ENCODE results near the gene IL1RAP. TPM values are rescaled to one million over a fixed set of nuclear protein-coding genes. Genes with fewer than 3 reads are reported as not detected.

IL1RAP gene
- polyA plus RNA-seq, 4 donors, result 15.8 to 36.9 (median 21.1) TPM

DNA sequence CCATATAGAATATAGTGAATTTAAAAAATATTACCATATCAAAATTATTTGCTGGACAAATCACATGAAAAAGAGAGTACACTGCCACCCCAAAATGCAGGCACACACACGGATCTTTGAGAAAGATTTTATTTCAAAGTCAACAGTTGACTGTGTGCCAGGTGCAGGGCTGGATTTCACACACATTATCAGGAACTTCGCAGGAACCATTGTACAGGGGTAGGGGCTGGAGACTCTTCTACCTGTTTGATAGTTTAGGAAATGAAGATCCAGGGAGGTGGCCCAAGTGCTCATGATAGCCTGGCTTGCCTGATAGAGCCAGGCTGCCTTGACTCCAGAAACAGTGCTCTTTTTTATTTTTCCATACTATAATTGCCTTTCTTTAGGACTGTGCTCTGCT is 54.2 kb downstream of the IL1RAP start:
- no peak for DNase-seq (ENCODE audit: low read depth in 4 of 4, low spot score in 3 of 4)

DNA sequence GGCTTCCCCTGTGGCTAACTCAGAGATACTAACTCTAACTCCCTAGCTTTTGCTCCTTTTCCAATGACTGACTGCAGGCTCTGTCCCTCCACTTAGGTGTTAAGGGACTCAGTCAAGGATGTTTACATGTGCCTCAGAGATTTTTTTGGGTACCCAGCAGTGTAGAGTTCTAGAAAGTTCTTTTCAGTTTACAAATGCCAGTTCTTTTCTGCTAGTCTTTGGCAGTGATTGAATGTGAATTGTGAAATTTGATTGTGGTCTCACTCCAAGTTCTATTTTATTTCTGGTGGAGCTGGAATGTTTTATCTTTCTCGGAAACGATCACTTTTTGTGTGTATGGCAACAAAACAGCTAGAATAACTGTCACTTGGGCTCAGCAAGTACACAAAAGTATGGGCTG is 60.6 kb downstream of the IL1RAP start:
- no peak for DNase-seq (ENCODE audit: low read depth in 4 of 4, low spot score in 3 of 4)

DNA sequence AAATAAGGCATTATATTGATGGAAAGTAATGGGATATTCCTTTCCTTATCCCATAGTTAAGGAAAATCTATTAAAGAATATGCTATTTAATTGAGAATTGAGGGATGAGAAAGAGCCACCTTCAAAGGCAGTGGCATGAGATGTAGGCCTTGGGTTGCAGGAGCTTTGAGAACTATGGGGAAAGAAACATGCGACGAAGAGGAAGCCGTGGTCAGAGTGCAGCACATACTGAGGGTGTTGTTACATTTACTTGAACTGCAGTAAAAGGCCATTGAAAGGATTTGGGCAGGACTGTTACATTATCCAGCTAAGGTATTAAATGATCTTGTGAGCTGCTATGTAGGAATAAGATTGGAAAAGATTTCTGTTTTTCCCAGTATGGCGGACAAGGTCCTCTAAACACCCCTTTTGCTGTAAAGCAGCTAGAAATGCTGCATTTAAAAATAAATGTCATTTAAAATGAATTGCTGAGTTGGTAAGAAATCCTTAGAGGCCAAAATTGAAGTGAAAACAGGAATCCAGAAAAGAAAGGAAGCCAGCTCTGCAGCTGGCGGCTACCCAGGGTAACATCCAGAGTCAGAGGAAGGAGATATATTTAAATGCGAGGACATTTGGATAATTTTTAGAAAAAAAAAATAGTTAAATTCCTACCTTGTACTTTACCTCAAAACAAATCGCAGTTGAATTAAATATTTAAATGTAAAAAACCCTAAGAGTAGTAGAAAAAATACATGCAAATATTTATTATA is 61.7 kb downstream of the IL1RAP start:
- DNase-seq (ENCODE audit: low read depth in 4 of 4, low spot score in 3 of 4), result no peak

DNA sequence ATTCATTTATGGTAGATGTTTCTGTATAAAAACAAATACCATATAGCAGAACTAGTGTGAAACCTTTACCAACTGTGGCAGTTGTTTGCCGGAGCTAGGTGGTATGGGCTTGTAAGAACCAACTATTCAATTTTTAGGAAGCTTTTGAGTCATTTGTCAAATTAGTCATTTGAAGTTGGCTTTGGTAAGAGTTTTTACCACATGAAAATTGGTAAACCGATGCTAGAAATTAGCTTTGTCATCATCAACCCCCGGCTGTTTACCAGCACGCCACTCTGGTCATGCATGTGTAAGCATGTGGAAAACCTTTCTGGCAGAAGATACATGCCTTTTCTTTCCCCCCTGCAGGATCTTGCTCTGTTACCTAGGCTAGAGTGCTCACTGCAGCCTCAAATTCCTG is 63.3 kb downstream of the IL1RAP start:
- DNase-seq (ENCODE audit: low read depth in 4 of 4, low spot score in 3 of 4), result no peak

DNA sequence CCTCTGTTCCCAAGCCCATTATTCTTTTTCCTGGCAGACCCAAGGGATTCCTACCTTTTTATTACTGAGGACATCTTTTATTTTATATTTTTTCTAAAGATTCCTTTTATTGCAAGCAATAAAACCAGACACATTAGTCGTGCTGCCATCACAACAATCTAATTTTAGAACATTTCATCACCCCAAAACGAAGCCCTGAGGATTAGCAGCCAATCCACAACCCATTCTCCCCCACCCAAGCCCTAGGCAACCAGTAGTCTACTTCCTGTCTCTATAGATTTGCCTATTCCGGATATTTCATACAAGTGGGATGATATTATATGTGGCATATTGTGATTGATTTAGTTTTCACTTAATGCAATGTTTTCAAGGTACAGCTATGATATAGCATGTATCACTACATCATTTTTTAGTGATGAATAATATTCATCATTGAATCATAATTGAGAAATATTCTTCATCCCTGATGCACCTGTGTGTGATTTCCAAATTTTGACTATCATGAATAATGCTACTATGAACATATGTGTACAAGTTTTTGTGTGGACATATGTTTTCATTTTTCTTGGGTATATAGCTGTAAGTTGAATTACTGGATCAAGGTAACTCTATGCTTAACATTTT is 65.7 kb downstream of the IL1RAP start:
- no peak for DNase-seq (ENCODE audit: low read depth in 4 of 4, low spot score in 3 of 4)

DNA sequence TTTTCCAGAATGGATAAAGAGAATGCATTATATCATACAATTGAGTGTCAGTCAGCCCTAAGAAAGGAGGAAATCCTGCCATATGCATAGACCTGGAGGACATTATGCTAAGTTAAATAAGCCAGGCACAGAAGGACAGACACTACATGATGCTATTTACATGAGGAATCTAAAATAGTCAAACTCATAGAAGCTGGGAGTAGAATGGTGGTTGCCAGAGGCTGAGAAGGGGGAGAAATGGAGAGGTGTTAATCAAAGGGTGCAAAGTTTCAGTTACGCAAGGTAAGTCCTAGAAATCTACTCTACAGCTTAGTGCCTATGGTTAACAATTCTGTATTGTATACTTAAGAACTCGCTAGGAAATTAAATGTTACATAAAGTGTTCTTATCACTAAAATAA is 66.5 kb downstream of the IL1RAP start:
- no peak for DNase-seq (ENCODE audit: low read depth in 4 of 4, low spot score in 3 of 4)

DNA sequence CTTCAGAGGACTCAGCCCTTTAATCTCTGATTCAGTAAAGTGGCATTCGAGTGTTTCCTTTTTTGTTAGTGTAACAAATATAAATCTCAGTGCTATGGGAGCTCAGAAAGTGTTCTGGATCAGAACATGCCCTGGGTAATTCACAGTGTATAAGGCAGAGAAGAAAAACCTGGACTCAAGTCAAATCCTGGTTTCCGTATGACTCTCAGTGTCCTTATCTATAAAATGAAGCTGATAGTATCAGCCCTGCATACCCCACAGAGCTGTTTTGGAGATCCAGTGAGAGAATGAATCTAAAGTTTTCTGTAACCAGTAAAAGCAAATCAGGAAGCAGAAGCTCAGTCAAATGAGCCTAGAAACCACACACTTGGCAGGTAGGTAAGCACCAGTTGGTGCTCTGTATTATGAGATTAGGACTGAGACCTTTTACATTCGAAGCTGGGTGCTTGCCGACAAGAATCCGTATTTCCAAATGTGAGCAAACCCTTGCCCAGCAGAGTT is 67.2 kb downstream of the IL1RAP start:
- no peak for DNase-seq (ENCODE audit: low read depth in 4 of 4, low spot score in 3 of 4)

DNA sequence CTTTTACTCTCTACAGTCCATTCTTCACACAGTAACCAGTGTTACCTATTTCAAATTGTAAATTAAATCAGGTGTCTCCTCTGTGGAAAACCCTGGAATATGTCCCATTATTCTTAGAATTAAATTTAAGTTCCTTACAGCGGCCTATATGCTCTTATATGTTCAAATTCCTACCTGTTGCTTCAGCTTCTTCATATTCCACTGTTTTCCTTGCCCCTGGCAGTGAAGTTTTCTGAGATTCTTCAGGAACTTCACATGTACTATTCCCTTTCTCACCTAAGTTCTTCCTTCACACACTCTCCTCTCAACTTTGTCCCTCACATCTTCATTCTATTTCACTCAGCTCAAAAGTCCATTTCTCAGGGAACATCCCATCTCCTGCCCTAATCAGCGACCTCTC is 68.8 kb downstream of the IL1RAP start:
- no peak for DNase-seq (ENCODE audit: low read depth in 4 of 4, low spot score in 3 of 4)

DNA sequence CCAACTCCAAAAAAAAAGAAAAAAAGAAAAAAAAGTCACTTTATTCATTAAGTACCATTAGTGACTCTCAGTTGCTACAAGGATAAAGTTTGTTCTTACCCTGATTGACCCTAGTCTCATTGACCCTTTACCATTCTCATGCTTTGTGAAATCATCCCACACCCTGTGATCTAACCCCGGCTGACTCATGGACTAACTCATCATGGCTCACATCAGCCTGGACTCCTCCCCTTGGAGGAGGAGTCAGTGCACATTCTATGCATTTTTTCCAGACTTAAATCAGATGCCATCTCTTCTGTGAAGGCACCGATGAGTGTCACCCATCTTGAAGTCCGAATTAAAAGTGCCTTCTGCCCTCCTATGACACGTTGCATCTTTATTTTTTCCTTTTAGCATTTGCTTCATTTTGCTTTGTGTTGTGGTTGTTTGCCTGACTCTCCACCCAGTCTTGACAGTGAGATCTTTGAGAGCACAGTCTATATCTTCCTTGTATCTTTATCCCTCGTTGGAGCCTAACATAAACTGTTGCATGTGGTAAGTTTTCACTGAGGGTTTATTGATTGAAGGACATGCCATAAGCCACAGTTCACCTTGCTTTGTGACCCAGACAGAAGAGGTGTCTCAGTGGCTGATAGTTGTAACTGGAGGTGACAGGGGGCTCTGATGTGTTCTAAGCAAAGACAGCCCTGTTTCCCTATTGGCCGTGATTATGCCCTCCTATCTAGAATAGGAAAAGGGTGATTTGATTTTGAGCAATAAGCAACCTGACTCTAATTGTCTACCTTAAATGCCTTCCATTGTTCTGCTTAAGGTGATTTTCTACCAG is 72.1 kb downstream of the IL1RAP start:
- DNase-seq (ENCODE audit: low read depth in 4 of 4, low spot score in 3 of 4), result no peak

DNA sequence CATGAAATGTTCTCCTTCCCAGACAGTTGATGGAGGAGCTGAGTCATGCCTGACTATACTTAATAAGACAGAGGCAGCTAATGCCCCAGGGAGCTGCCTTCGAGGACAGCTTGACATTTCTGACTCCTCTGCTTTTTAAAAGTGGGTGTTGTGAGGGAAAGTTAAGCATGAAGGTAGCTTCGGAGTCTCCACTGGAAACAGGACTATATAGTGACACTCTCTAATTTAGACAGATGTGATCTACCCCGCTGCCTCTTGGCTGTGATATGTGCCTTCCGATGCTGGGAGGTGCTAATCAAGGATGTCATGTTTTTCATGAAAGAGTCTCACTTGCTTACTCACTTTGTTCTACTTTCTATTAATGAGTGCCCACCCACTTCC is 72.7 kb downstream of the IL1RAP start:
- DNase-seq (ENCODE audit: low read depth in 4 of 4, low spot score in 3 of 4), result no peak

DNA sequence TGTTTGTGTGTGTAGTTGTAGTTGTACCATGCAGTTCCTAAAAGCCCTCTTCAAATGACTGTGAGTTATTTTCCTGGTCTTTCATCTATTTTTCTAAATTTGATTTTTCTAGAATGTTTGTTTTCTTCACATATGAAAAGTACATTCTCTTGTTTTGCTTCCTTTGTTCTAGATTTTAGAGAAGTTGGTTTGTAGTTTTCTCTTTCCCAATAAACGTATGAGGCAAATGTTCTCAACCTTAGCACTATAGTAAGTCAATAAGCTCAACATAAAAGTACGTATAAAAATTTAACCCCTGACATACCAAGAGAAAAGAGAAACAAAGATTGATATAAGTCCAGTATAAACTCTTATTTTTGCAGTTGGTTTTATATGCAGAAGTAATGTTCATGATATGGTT is 74.7 kb downstream of the IL1RAP start:
- no peak for DNase-seq (ENCODE audit: low read depth in 4 of 4, low spot score in 3 of 4)

DNA sequence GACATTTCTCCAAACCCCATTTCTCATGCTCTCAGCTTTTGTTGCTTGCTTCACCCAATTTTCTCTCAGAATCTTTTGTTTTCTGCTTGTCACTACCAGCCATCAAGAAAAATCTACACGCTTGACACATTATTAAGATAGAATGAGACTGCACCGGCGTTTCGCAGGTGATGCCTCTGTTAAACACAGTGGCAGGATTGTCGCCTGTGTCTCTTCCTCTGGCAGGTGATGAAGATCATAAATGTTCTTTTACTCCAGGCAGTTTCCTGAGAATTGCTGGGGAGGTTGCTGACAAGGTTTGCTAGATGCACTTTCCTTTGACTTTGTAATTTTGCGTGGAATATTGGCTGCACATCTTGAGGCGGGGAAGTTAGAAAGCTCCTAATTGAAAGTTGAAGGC is 75.4 kb downstream of the IL1RAP start:
- no peak for DNase-seq (ENCODE audit: low read depth in 4 of 4, low spot score in 3 of 4)

DNA sequence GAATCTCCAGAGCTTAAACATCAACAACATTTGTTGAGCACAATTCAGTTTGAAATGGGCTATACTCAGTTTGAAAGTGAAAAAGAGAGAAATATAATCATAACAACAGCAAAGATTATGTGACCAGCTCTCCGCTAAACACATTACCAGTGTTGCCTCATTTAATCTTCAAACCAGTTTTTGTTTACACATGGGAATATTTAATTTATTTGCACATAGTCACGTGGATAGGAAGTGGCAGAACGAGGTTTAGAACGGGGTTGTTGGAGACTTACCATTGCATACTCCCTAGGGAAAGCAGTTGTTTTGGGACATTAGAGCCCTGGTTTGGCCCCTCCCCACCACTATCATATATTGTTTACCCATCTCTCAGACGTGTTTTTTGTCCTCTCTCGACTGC is 77.2 kb downstream of the IL1RAP start:
- DNase-seq (ENCODE audit: low read depth in 4 of 4, low spot score in 3 of 4), result no peak

DNA sequence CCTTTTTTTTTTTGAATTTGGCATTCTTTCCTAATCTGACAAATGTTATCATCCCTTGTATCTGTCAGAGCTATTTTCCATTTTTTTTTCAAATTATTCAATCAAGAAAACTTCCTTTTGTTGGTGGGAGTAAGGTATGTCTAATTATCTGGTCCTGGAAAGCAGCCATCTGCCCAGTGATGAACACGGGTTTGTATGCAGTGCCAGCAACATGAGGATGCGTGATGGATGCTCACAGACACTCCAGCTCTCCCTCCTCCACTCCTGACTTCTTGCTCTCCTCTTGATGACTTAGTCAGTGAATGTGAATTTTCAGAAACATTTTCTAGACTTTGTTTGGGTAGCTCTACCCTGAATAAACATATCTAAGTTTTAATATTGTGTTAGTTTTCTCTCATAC is 79.2 kb downstream of the IL1RAP start:
- DNase-seq (ENCODE audit: low read depth in 4 of 4, low spot score in 3 of 4), result no peak

DNA sequence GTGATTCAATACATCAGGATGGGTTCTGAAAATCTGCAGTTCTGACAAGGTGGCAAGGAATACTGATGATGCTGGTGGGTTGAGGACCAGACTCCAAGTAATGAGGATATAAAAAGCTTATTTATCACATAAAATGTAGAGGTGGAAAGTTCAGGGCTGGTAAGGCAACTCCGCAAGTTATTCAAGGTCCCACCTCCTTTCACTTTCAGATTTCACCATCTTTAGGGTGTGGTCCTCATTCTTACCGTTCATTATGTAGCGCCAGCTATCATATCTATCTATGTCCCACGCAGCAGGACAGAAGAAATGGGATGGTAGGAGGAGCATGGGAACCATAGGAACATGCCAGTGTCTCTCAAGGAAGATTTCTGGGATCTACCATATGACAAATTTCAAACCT is 80.3 kb downstream of the IL1RAP start:
- DNase-seq (ENCODE audit: low read depth in 4 of 4, low spot score in 3 of 4), result no peak

DNA sequence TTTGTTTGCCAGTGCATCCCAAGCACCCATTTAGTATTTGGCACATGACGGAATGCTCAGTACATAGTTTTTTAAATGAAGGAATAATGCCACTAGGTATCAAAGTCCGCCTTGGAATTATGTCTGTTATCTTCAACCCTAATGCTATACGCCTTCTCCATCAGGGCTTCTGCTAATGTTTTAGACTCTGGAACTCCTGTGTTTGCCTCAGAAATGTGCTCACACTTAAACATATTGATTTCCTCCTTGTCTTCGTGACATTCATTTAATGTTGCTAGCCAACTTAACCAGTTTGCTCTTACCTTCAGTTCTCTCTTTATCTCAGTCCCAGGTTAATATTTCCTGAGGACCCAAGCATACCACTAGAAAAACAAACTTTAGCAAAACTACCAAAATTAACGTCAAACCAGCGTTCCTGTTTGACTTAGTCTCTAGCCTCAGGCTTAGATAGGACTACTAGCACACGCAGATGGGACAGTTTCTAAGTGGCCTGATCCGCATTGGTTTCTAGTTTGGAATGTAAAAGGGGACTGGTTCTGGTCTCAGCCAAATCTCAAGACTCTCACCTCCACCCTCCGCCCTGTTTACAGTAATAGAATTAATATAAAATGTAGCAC is 81.4 kb downstream of the IL1RAP start:
- no peak for DNase-seq (ENCODE audit: low read depth in 4 of 4, low spot score in 3 of 4)

DNA sequence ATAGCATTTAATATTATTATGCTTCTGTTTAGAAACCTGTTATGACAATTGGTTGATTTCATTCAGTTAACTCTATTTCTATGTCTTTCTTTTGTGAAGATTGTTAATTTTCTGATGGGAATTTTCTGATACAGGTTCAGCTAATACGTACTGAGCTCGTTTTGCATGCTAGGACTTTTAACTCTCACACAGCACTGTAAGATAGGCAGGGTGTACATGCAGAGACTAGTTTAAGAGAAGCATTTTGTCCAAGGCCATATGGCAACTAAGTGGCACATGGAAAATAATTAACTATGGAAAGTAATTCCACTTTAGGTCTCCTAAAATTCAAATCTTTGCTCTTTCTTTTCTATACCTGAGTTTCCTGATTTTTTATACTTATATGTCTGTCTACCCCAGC is 81.9 kb downstream of the IL1RAP start:
- DNase-seq (ENCODE audit: low read depth in 4 of 4, low spot score in 3 of 4), result no peak

DNA sequence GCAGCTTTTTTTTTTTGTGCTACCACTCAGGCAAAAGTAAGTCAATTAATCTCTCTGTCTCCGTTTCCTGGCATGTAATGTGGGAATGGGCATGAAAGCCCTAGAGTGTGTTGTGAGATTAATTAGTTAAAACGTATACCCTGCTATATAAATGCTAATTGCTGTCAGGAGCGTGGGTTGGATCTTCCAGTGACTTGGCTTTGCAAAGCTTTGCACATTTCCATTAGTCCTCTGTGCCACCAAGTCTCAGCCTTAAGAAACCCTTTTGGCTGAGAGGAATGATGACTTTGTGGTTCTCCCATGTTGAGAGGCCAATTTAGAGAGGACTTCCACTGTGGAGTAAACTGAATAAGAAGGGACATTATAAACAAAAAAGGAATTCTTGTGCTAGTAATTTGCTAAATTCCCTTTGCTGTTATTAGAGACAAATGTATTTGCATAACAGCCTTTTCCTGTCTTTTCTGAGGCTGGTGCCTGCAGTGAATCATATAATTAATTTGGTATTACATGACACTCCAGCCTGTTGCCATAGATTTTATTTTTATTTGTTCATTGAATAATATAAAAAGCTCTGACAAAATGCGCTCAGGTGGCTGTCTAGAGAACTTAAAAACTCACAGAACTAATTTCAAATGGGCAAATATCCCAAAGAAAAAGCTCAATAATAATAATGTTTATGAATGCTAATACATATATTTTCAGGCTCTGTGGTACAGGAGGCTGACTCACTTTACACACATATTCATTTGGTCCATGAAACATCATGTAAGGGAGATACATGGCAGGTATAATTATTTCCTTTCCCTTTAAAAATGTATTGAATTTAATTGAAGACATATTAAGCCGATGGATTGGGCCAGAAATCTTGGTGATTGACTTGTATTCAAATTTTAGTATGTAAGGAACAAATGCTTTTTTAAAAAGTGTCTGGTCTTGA is 82.7 kb downstream of the IL1RAP start:
- no peak for DNase-seq (ENCODE audit: low read depth in 4 of 4, low spot score in 3 of 4)

DNA sequence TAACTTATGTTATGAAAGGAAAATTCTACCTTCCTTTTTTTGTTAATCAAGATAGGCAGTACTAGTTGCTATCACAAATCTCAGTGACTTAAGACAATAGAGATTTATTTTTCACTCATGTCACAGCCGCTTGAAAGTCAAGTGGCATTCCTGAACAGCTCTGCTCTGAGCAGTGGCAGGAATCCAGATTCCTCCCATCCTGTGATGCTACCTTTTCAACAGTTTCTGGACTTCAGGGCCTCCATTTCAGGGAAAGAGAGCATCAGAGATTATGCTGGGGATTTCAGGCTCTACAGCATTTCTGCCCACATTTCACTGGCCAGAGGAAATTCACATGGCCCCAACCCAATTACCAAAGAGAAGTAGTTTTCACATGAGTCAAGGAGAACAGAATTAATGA is 83.4 kb downstream of the IL1RAP start:
- no peak for DNase-seq (ENCODE audit: low read depth in 4 of 4, low spot score in 3 of 4)

DNA sequence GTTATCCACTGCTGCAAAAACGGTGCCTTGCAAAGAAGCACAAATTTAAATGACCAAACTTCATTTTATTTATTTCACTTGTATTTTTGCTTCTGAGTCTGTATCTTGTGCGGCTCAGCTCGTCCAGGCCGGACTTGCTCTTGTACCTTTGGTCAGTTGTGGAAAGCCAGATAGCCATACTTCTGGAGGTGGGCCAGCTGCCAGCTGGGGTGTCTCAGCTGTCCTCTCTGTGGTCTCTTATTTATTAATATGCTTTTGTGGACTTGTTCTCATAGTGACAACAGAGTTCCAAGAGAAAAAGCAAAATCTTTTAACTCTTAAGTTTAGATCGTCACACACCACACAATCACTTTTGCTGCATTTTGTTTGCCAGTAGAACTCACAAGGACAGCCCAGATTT is 87.7 kb downstream of the IL1RAP start:
- DNase-seq (ENCODE audit: low read depth in 4 of 4, low spot score in 3 of 4), result no peak

All from left renal pelvis (tissue), 4 donors.